Neural crest cell (in vitro differentiated cells): ENCODE results near the gene PGP. TPM values are rescaled to one million over a fixed set of nuclear protein-coding genes. Genes with fewer than 3 reads are reported as not detected.

Experiments used
- DNase-seq: peaks from one replicate; pipeline ENCODE4 v3.0.0; 2021; ENCODE audit warnings: low read depth, mixed read lengths, low spot score
- H3K27ac Mint-ChIP-seq: one replicate; pipeline ENCODE4 v1.8.0; 2021; ENCODE audit warnings: mild to moderate bottlenecking, mixed read lengths; ENCODE audit not compliant: unreplicated experiment
- H3K27me3 Mint-ChIP-seq: 2 replicates; pipeline ENCODE4 v1.8.0; 2021; ENCODE audit warnings: low read depth, mild to moderate bottlenecking, mixed read lengths
- H3K36me3 Mint-ChIP-seq: 2 replicates; pipeline ENCODE4 v1.8.0; 2021; ENCODE audit warnings: low read depth, mild to moderate bottlenecking, mixed read lengths
- H3K4me1 Mint-ChIP-seq: 2 replicates; pipeline ENCODE4 v1.8.0; 2021; ENCODE audit warnings: mixed read lengths
- H3K4me3 Mint-ChIP-seq: one replicate; pipeline ENCODE4 v1.8.0; 2021; ENCODE audit warnings: mild to moderate bottlenecking, mixed read lengths
- H3K9me3 Mint-ChIP-seq: 2 replicates; pipeline ENCODE4 v1.8.0; 2021; ENCODE audit warnings: mixed read lengths
- total RNA-seq: library from RNA; stranded (reverse); gene quantifications from 2 replicates; pipeline ENCODE4 v1.2.1, GENCODE V29; 2021
- TF ChIP-seq, protein P1 (sequence below): fragments of 200-600 bp; sonication (generic); conservative IDR thresholded peaks from 2 replicates; pipeline ENCODE4 v1.5.0; 2021; ENCODE audit warnings: antibody characterized with exemption, mild to moderate bottlenecking

PGP gene
- total RNA-seq, 1 donor from 2014 or later, result 50.2 TPM

DNA sequence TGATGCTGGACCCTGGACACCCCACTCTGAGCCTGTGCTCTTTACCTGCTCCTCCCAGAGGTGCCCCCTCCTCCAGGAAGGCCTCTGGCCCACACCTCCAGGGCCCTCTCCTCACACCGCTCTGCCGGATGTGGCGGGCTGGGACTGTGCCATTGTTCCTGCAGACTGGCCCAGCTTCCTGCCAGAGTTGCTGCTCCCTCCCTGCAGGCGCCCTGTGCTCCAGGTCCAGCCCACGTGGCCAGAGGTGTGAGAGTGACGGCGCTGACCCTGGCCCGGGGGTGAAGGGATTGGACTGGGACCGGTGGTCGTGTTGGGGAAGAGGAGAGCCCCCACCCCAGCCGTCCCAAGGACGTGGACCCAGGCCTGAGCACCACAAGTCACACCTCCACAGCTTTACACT is 14.5 kb upstream of the PGP start:
- peaks cover 9% of the 10 kb centered on the region for H3K4me1 Mint-ChIP-seq
- H3K27me3 Mint-ChIP-seq, result no peaks in the 10 kb centered on the region
- DNase-seq, result no peak
- H3K4me3 Mint-ChIP-seq, result no peak overlapping the region
- H3K9me3 Mint-ChIP-seq, result no peaks in the 10 kb centered on the region
- no peaks in the 10 kb centered on the region for H3K36me3 Mint-ChIP-seq
- no peak overlapping the region for H3K27ac Mint-ChIP-seq
- TF ChIP-seq, protein P1, sequence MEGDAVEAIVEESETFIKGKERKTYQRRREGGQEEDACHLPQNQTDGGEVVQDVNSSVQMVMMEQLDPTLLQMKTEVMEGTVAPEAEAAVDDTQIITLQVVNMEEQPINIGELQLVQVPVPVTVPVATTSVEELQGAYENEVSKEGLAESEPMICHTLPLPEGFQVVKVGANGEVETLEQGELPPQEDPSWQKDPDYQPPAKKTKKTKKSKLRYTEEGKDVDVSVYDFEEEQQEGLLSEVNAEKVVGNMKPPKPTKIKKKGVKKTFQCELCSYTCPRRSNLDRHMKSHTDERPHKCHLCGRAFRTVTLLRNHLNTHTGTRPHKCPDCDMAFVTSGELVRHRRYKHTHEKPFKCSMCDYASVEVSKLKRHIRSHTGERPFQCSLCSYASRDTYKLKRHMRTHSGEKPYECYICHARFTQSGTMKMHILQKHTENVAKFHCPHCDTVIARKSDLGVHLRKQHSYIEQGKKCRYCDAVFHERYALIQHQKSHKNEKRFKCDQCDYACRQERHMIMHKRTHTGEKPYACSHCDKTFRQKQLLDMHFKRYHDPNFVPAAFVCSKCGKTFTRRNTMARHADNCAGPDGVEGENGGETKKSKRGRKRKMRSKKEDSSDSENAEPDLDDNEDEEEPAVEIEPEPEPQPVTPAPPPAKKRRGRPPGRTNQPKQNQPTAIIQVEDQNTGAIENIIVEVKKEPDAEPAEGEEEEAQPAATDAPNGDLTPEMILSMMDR, result no peak

DNA sequence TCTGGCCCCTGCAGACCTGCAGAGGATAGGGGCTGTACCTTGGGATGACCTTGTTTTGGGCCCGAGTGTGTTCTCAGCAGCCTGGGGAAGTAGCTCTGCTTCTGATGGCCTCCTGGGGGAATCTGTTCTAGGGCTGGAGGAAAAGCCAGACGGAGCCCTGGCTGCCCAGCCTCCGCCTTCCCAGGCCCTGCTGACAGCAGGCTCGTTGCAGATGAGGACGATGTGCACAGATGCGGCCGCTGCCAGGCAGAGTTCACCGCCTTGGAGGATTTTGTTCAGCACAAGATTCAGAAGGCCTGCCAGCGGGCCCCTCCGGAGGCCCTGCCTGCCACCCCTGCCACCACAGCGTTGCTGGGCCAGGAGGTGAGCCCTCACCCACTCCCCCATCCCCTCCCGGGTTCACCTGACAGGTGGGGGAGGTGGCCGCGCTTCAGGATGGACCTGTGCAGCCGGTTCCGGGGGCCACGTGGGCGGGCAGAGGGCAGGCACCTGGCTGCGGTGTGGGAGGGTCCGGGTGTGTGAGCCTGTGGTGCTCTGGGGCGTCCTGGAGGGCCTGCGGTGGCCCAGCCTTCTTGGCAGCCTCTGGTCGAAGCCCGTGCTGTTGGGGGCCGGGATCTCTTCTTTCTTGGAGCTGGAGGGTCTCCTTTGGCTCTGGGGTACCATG is 13.7 kb upstream of the PGP start:
- no peaks in the 10 kb centered on the region for H3K36me3 Mint-ChIP-seq
- H3K9me3 Mint-ChIP-seq, result no peaks in the 10 kb centered on the region
- H3K4me1 Mint-ChIP-seq, result peaks cover 12% of the 10 kb centered on the region
- no peak overlapping the region for H3K27ac Mint-ChIP-seq
- peak overlapping the region; percentile 57 for H3K4me3 Mint-ChIP-seq
- TF ChIP-seq, protein P1, result no peak
- H3K27me3 Mint-ChIP-seq, result no peaks in the 10 kb centered on the region
- DNase-seq, result no peak

- no peaks in the 10 kb centered on the region for H3K9me3 Mint-ChIP-seq
- H3K27me3 Mint-ChIP-seq, result no peaks in the 10 kb centered on the region
- H3K27ac Mint-ChIP-seq, result no peak overlapping the region
These were observed 12.3 kb upstream of the PGP start for GRCh38 chr16:2226918-2227317.

GRCh38 chr16:2226245-2226793 is 11.7 kb upstream of the PGP start:
- TF ChIP-seq, protein P1, result no peak

More at GRCh38 chr16:2226918-2227317, 12.3 kb upstream of the PGP start:
- Mint-ChIP-seq H3K4me1 (peaks cover 15% of the 10 kb centered on the region), H3K4me3 (peak overlapping the region; percentile 81), H3K36me3 (no peaks in the 10 kb centered on the region)
- TF ChIP-seq, protein P1, result no peak
- DNase-seq, result no peak

DNA sequence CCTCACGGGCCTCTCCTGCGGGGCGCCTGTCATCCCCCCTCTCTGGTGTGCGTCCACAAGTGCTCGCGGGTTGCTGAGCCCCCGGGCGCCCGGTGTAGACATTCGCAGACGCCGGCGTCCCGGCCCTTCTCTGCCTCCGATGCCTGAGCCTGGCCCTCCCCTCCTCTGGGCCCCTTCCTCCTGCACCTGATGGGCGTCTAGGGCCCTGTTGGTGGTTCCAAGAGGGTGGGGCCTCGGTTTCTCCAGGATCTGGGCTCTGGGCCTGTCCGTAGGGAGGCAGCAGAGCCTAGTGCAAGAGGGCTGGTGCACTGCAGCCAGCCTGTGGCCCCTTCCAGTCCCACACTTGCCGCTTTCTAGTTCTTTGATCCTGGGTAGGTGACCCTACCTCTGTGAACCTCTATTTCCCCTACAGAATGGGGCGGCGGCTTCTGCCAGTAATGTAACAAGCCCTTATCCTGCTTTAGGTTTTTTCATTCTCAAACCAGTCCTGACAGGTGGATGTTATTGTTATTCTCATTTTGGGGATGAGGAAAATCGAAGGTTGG is 9.4 kb upstream of the PGP start:
- TF ChIP-seq, protein P1, result no peak
- H3K4me1 Mint-ChIP-seq, result peaks cover 15% of the 10 kb centered on the region
- peak overlapping the region; percentile 90 for H3K4me3 Mint-ChIP-seq
- no peaks in the 10 kb centered on the region for H3K36me3 Mint-ChIP-seq
- no peaks in the 10 kb centered on the region for H3K27me3 Mint-ChIP-seq
- DNase-seq, result no peak
- no peaks in the 10 kb centered on the region for H3K9me3 Mint-ChIP-seq
- H3K27ac Mint-ChIP-seq, result peak overlapping the region; percentile 35

More at GRCh38 chr16:2226245-2226793, 11.7 kb upstream of the PGP start:
- no peaks in the 10 kb centered on the region for H3K36me3 Mint-ChIP-seq
- H3K27me3 Mint-ChIP-seq, result no peaks in the 10 kb centered on the region
- no peak overlapping the region for H3K27ac Mint-ChIP-seq
- H3K4me3 Mint-ChIP-seq, result peak overlapping the region; percentile 81
- H3K4me1 Mint-ChIP-seq, result peaks cover 15% of the 10 kb centered on the region
- H3K9me3 Mint-ChIP-seq, result no peaks in the 10 kb centered on the region
- no peak for DNase-seq
